HEK293 (cell line): ENCODE data around the gene KPNA1.

ENCODE experiments used
- CTCF ChIA-PET: fragments of 350-600 bp; formaldehyde crosslinking; extraction: SDS; loops from one replicate; lab custom pipeline; 2021; ENCODE audit warnings: antibody characterized with exemption; lab: Yijun Ruan, JAX
- POLR2A ChIA-PET: fragments of 300-600 bp; formaldehyde crosslinking; extraction: SDS; loops from one replicate; lab custom pipeline; 2020; ENCODE audit warnings: antibody characterized with exemption, inconsistent platforms; lab: Yijun Ruan, JAX
- H3K27ac ChIP-seq: fragments of 200-500 bp; sonication (Bioruptor generic); 2 replicates; pipeline ENCODE4 v1.5.1; 2014; ENCODE audit warnings: low read depth, low read length, control low read depth, inconsistent platforms; ENCODE audit errors: extremely low read depth
- H3K36me3 ChIP-seq, 2 experiments: fragments of 200-500 bp in 1 of 2; sonication (Bioruptor generic) in 1 of 2; 1 replicate in 1 of 2; 2 replicates in 1 of 2; pipeline ENCODE4 v1.5.1; 2014 to 2017; ENCODE audit warnings: inconsistent platforms in 2 of 2, low read length in 2 of 2; ENCODE audit not compliant: control insufficient read depth in 2 of 2, insufficient read depth in 1 of 2
- H3K4me1 ChIP-seq: fragments of 200-500 bp; sonication (Bioruptor generic); 2 replicates; pipeline ENCODE4 v1.5.1; 2014; ENCODE audit warnings: mild to moderate bottlenecking, low read length, inconsistent platforms; ENCODE audit not compliant: control insufficient read depth, insufficient read depth
- H3K4me3 ChIP-seq: 2 replicates; pipeline ENCODE4 v1.5.1; 2011; ENCODE audit warnings: low read depth, mild to moderate bottlenecking, control low read depth, low read length, moderate library complexity
- H3K9me3 ChIP-seq: fragments of 200-500 bp; sonication (Bioruptor generic); 2 replicates; pipeline ENCODE4 v1.5.1; 2014; ENCODE audit warnings: low read depth, low read length, inconsistent platforms; ENCODE audit not compliant: control insufficient read depth, insufficient read depth
- BCL11A ChIP-seq: fragments of 450-650 bp; formaldehyde crosslinking; IDR thresholded peaks from 2 replicates; pipeline ENCODE4 v1.5.1; 2016; ENCODE audit warnings: low read depth, missing biosample characterization, missing genetic modification characterization
- INSM2 ChIP-seq: fragments of 450-650 bp; formaldehyde crosslinking; IDR thresholded peaks from 2 replicates; pipeline ENCODE4 v1.5.1; 2016; ENCODE audit warnings: missing biosample characterization, missing genetic modification characterization
- MEIS1 ChIP-seq: sonication (generic); formaldehyde crosslinking; IDR thresholded peaks from 2 replicates; pipeline ENCODE4 v1.8.1; 2022; ENCODE audit warnings: missing genetic modification reagents, mild to moderate bottlenecking, borderline replicate concordance
- MZF1 ChIP-seq: fragments of 450-650 bp; formaldehyde crosslinking; IDR thresholded peaks from 2 replicates; pipeline ENCODE4 v1.5.1; 2017; ENCODE audit warnings: missing biosample characterization, missing genetic modification characterization, borderline replicate concordance
- SP3 ChIP-seq: fragments of 450-650 bp; formaldehyde crosslinking; IDR thresholded peaks from 2 replicates; pipeline ENCODE4 v1.5.1; 2016; ENCODE audit warnings: missing biosample characterization, missing genetic modification characterization
- ZBTB1 ChIP-seq: fragments of 450-650 bp; formaldehyde crosslinking; IDR thresholded peaks from 2 replicates; pipeline ENCODE4 v1.5.1; 2016; ENCODE audit warnings: missing biosample characterization, missing genetic modification characterization
- ZBTB7A ChIP-seq: fragments of 450-650 bp; formaldehyde crosslinking; IDR thresholded peaks from 2 replicates; pipeline ENCODE4 v1.5.1; 2016; ENCODE audit warnings: low read depth, missing biosample characterization, missing genetic modification characterization
- ZFP41 ChIP-seq: fragments of 450-650 bp; formaldehyde crosslinking; IDR thresholded peaks from 2 replicates; pipeline ENCODE4 v1.5.1; 2016; ENCODE audit warnings: missing biosample characterization, missing genetic modification characterization, borderline replicate concordance
- ZNF138 ChIP-seq: fragments of 450-650 bp; formaldehyde crosslinking; IDR thresholded peaks from 2 replicates; pipeline ENCODE4 v1.5.1; 2016; ENCODE audit warnings: missing biosample characterization, missing genetic modification characterization, borderline replicate concordance
- ZNF174 ChIP-seq: fragments of 450-650 bp; formaldehyde crosslinking; IDR thresholded peaks from 2 replicates; pipeline ENCODE4 v1.5.0; 2017; ENCODE audit warnings: missing biosample characterization, mild to moderate bottlenecking, missing genetic modification characterization
- ZNF175 ChIP-seq: fragments of 450-650 bp; formaldehyde crosslinking; IDR thresholded peaks from 2 replicates; pipeline ENCODE4 v1.5.1; 2016; ENCODE audit warnings: missing biosample characterization, missing genetic modification characterization
- ZNF2 ChIP-seq: fragments of 450-650 bp; formaldehyde crosslinking; IDR thresholded peaks from 2 replicates; pipeline ENCODE4 v1.5.1; 2016; ENCODE audit warnings: missing biosample characterization, missing genetic modification characterization
- ZNF221 ChIP-seq: fragments of 450-650 bp; formaldehyde crosslinking; IDR thresholded peaks from 2 replicates; pipeline ENCODE4 v1.5.1; 2017; ENCODE audit warnings: missing biosample characterization, missing genetic modification characterization, borderline replicate concordance
- ZNF239 ChIP-seq: fragments of 450-650 bp; formaldehyde crosslinking; IDR thresholded peaks from 2 replicates; pipeline ENCODE4 v1.5.1; 2016; ENCODE audit warnings: missing biosample characterization, missing genetic modification characterization
- ZNF354C ChIP-seq: fragments of 450-650 bp; formaldehyde crosslinking; IDR thresholded peaks from 2 replicates; pipeline ENCODE4 v1.5.1; 2016; ENCODE audit warnings: missing biosample characterization, missing genetic modification characterization, low read depth, borderline replicate concordance
- ZNF560 ChIP-seq: fragments of 450-650 bp; formaldehyde crosslinking; IDR thresholded peaks from 2 replicates; pipeline ENCODE4 v1.5.1; 2017; ENCODE audit warnings: missing biosample characterization, missing genetic modification characterization, borderline replicate concordance
- ZNF658 ChIP-seq: fragments of 450-650 bp; formaldehyde crosslinking; IDR thresholded peaks from 2 replicates; pipeline ENCODE4; 2016; ENCODE audit warnings: missing biosample characterization, missing genetic modification characterization
- ZSCAN23 ChIP-seq: fragments of 450-650 bp; formaldehyde crosslinking; IDR thresholded peaks from 2 replicates; pipeline ENCODE4 v1.5.1; 2016; ENCODE audit warnings: missing biosample characterization, missing genetic modification characterization
- ZXDB ChIP-seq: fragments of 450-650 bp; formaldehyde crosslinking; IDR thresholded peaks from 2 replicates; pipeline ENCODE4 v1.5.1; 2016; ENCODE audit warnings: missing biosample characterization, missing genetic modification characterization
- TF ChIP-seq, protein P1 (sequence below): fragments of 450-650 bp; formaldehyde crosslinking; optimal IDR thresholded peaks from 2 replicates; pipeline ENCODE3; 2016; ENCODE audit warnings: missing biosample characterization, mild to moderate bottlenecking, missing genetic modification characterization
- TF ChIP-seq, protein P2 (sequence below): fragments of 450-650 bp; formaldehyde crosslinking; IDR thresholded peaks from 2 replicates; pipeline ENCODE4 v1.5.1; 2016; ENCODE audit warnings: missing biosample characterization, missing genetic modification characterization
- TF ChIP-seq, protein P3 (sequence below): fragments of 450-650 bp; formaldehyde crosslinking; IDR thresholded peaks from 2 replicates; pipeline ENCODE4 v1.5.1; 2016; ENCODE audit warnings: missing biosample characterization, missing genetic modification characterization, borderline replicate concordance
- TF ChIP-seq, protein P4 (sequence below): fragments of 450-650 bp; formaldehyde crosslinking; IDR thresholded peaks from 2 replicates; pipeline ENCODE4 v1.5.1; 2016; ENCODE audit warnings: missing biosample characterization, missing genetic modification characterization
- TF ChIP-seq, protein P5 (sequence below): fragments of 450-650 bp; formaldehyde crosslinking; IDR thresholded peaks from 2 replicates; pipeline ENCODE4 v1.5.1; 2017; ENCODE audit warnings: missing biosample characterization, missing genetic modification characterization

The KPNA1 gene

DNA sequence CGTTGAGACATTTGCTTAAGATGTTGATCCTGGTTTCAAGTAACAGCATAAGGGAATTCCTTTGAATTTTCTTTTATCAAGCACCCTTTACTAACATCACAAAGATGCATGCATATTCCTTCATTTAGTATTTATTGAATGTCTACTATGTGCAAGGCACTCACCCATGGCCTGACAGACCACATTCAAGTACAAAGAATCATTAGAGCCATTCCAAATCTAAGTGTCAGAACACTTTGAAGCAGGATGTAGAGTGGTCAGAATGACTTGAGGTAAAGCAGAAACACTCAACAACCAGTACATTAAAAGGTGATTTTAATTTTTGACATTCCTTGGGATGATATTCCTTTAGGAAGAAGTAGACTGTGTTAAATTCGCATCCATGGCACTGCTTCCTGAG, 92.9 kb downstream of the KPNA1 start:
- Histone ChIP-seq H3K4me3 (no peak overlapping the region), H3K27ac (no peak overlapping the region), H3K9me3 (no peaks in the 10 kb centered on the region), H3K4me1 (no peaks in the 10 kb centered on the region), H3K36me3 (peaks cover 5 to 60% of the 10 kb centered on the region in 2 experiments)
- no peak for TF ChIP-seq MZF1 (tag by site-specific recombination)
- TF ChIP-seq, protein P1, sequence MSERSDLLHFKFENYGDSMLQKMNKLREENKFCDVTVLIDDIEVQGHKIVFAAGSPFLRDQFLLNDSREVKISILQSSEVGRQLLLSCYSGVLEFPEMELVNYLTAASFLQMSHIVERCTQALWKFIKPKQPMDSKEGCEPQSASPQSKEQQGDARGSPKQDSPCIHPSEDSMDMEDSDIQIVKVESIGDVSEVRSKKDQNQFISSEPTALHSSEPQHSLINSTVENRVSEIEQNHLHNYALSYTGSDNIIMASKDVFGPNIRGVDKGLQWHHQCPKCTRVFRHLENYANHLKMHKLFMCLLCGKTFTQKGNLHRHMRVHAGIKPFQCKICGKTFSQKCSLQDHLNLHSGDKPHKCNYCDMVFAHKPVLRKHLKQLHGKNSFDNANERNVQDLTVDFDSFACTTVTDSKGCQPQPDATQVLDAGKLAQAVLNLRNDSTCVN (tag by site-specific recombination): no peak
- TF ChIP-seq ZNF354C (tag by site-specific recombination): no peak
- no peak for TF ChIP-seq ZNF221 (tag by site-specific recombination)
- TF ChIP-seq ZNF560 (tag by site-specific recombination): no peak
- TF ChIP-seq ZNF658 (tag by site-specific recombination): no peak
- no peak for TF ChIP-seq ZNF138 (tag by site-specific recombination)
- no peak for TF ChIP-seq ZBTB7A (tag by site-specific recombination)
- TF ChIP-seq ZNF2 (tag by site-specific recombination): no peak
- TF ChIP-seq INSM2: no peak
- no peak for TF ChIP-seq MEIS1 (CRISPR knock-in tag)
- ChIA-PET POLR2A (no interaction called here), CTCF (interaction anchor here (0.6 kb wide), 1 partner anchor 875 kb away, joined by 5 read pairs; no protein-coding TSS in a partner anchor)

- Histone ChIP-seq H3K9me3 (no peaks in the 10 kb centered on the region), H3K36me3 (peaks cover 0 to 53% of the 10 kb centered on the region in 2 experiments), H3K4me3 (no peak overlapping the region), H3K27ac (no peak overlapping the region), H3K4me1 (no peaks in the 10 kb centered on the region)
- ChIA-PET CTCF (interaction anchor here (0.6 kb wide), 1 partner anchor 874 kb away, joined by 5 read pairs; no protein-coding TSS in a partner anchor), POLR2A (interaction anchor here (0.6 kb wide), 1 partner anchor 759 kb away, joined by 6 read pairs; no protein-coding TSS in a partner anchor)
- TF ChIP-seq BCL11A (tag by site-specific recombination) (no peak), ZNF174 (no peak), ZFP41 (tag by site-specific recombination) (no peak), ZBTB1 (no peak), ZNF239 (tag by site-specific recombination) (no peak), ZNF354C (tag by site-specific recombination) (no peak), SP3 (no peak), ZNF175 (tag by site-specific recombination) (no peak), ZSCAN23 (no peak), ZXDB (tag by site-specific recombination) (no peak)
- TF ChIP-seq, protein P2, sequence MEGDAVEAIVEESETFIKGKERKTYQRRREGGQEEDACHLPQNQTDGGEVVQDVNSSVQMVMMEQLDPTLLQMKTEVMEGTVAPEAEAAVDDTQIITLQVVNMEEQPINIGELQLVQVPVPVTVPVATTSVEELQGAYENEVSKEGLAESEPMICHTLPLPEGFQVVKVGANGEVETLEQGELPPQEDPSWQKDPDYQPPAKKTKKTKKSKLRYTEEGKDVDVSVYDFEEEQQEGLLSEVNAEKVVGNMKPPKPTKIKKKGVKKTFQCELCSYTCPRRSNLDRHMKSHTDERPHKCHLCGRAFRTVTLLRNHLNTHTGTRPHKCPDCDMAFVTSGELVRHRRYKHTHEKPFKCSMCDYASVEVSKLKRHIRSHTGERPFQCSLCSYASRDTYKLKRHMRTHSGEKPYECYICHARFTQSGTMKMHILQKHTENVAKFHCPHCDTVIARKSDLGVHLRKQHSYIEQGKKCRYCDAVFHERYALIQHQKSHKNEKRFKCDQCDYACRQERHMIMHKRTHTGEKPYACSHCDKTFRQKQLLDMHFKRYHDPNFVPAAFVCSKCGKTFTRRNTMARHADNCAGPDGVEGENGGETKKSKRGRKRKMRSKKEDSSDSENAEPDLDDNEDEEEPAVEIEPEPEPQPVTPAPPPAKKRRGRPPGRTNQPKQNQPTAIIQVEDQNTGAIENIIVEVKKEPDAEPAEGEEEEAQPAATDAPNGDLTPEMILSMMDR (tag by site-specific recombination): no peak
- TF ChIP-seq, protein P3, sequence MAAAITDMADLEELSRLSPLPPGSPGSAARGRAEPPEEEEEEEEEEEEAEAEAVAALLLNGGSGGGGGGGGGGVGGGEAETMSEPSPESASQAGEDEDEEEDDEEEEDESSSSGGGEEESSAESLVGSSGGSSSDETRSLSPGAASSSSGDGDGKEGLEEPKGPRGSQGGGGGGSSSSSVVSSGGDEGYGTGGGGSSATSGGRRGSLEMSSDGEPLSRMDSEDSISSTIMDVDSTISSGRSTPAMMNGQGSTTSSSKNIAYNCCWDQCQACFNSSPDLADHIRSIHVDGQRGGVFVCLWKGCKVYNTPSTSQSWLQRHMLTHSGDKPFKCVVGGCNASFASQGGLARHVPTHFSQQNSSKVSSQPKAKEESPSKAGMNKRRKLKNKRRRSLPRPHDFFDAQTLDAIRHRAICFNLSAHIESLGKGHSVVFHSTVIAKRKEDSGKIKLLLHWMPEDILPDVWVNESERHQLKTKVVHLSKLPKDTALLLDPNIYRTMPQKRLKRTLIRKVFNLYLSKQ (tag by site-specific recombination): no peak
- TF ChIP-seq, protein P4, sequence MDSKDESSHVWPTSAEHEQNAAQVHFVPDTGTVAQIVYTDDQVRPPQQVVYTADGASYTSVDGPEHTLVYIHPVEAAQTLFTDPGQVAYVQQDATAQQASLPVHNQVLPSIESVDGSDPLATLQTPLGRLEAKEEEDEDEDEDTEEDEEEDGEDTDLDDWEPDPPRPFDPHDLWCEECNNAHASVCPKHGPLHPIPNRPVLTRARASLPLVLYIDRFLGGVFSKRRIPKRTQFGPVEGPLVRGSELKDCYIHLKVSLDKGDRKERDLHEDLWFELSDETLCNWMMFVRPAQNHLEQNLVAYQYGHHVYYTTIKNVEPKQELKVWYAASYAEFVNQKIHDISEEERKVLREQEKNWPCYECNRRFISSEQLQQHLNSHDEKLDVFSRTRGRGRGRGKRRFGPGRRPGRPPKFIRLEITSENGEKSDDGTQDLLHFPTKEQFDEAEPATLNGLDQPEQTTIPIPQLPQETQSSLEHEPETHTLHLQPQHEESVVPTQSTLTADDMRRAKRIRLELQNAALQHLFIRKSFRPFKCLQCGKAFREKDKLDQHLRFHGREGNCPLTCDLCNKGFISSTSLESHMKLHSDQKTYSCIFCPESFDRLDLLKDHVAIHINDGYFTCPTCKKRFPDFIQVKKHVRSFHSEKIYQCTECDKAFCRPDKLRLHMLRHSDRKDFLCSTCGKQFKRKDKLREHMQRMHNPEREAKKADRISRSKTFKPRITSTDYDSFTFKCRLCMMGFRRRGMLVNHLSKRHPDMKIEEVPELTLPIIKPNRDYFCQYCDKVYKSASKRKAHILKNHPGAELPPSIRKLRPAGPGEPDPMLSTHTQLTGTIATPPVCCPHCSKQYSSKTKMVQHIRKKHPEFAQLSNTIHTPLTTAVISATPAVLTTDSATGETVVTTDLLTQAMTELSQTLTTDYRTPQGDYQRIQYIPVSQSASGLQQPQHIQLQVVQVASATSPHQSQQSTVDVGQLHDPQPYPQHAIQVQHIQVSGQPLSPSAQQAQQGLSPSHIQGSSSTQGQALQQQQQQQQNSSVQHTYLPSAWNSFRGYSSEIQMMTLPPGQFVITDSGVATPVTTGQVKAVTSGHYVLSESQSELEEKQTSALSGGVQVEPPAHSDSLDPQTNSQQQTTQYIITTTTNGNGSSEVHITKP: no peak
- TF ChIP-seq, protein P5, sequence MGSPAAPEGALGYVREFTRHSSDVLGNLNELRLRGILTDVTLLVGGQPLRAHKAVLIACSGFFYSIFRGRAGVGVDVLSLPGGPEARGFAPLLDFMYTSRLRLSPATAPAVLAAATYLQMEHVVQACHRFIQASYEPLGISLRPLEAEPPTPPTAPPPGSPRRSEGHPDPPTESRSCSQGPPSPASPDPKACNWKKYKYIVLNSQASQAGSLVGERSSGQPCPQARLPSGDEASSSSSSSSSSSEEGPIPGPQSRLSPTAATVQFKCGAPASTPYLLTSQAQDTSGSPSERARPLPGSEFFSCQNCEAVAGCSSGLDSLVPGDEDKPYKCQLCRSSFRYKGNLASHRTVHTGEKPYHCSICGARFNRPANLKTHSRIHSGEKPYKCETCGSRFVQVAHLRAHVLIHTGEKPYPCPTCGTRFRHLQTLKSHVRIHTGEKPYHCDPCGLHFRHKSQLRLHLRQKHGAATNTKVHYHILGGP (tag by site-specific recombination): no peak
These were observed 93.6 kb downstream of the KPNA1 start for GRCh38 chr3:122421101-122421500.
